OCI-LY7 (cell line): ENCODE data around the gene KCND3. TPM values are rescaled to one million over a fixed set of nuclear protein-coding genes. Genes with fewer than 3 reads are reported as not detected.

Experiments used
- BruUV-seq: library from RNA; stranded (reverse); fragments of 400-500 nt; replicated peaks from 2 replicates; lab custom pipeline; 2021; lab: Mats Ljungman, UMichigan
- CTCF ChIA-PET: fragments of 300-600 bp; sonication (Branson Sonifier 250); formaldehyde crosslinking; loops from one replicate; lab custom pipeline; 2022; ENCODE audit warnings: antibody characterized with exemption; ENCODE audit not compliant: unreplicated experiment; lab: Charles Lee
- POLR2A ChIA-PET: fragments of 300-600 bp; sonication (Branson Sonifier 250); formaldehyde crosslinking; loops from one replicate; lab custom pipeline; 2022; ENCODE audit warnings: antibody characterized with exemption; lab: Charles Lee
- DNase-seq: peaks from one replicate; pipeline ENCODE4 v3.0.0-alpha.2; 2015; ENCODE audit warnings: low spot score
- H2AFZ ChIP-seq: fragments of 200-600 bp; sonication (generic), shearing (Covaris generic); 2 replicates; pipeline ENCODE4 v1.6.1; 2014; ENCODE audit warnings: mild to moderate bottlenecking, antibody characterized with exemption, low read length, moderate library complexity
- H3K27ac ChIP-seq: fragments of 200-600 bp; sonication (generic); 2 replicates; pipeline ENCODE4 v1.5.1; 2014; ENCODE audit warnings: mixed run types, low read depth, mild to moderate bottlenecking, moderate library complexity, low read length, inconsistent platforms; ENCODE audit not compliant: poor library complexity, severe bottlenecking
- H3K36me3 ChIP-seq: fragments of 200-600 bp; sonication (generic); 2 replicates; pipeline ENCODE4 v1.6.1; 2014; ENCODE audit warnings: mild to moderate bottlenecking, antibody characterized with exemption, low read length, moderate library complexity, mixed read lengths; ENCODE audit not compliant: insufficient read depth
- H3K4me1 ChIP-seq: fragments of 200-600 bp; sonication (generic); 2 replicates; pipeline ENCODE4 v1.5.1; 2014; ENCODE audit warnings: mild to moderate bottlenecking, low read length; ENCODE audit not compliant: insufficient read depth, poor library complexity, severe bottlenecking
- H3K4me2 ChIP-seq: fragments of 200-600 bp; sonication (generic); 2 replicates; pipeline ENCODE4 v1.6.1; 2014; ENCODE audit warnings: mild to moderate bottlenecking, low read length
- H3K4me3 ChIP-seq: fragments of 200-600 bp; sonication (generic); 2 replicates; pipeline ENCODE4 v1.5.1; 2014; ENCODE audit warnings: mild to moderate bottlenecking, low read depth, low read length; ENCODE audit not compliant: poor library complexity, severe bottlenecking
- H3K79me2 ChIP-seq: fragments of 200-600 bp; sonication (generic); 2 replicates; pipeline ENCODE4 v1.6.1; 2016; ENCODE audit warnings: low read depth, mild to moderate bottlenecking, low read length, moderate library complexity, mixed read lengths; ENCODE audit not compliant: insufficient read depth
- H3K9me2 ChIP-seq: fragments of 200-600 bp; sonication (generic); 2 replicates; pipeline ENCODE4 v1.6.1; 2016; ENCODE audit warnings: mild to moderate bottlenecking, low read length, mixed read lengths; ENCODE audit not compliant: insufficient read depth
- H3K9me3 ChIP-seq: fragments of 200-600 bp; sonication (generic); 2 replicates; pipeline ENCODE4 v1.6.1; 2014; ENCODE audit warnings: mild to moderate bottlenecking, mixed run types, low read length, mixed read lengths
- H4K20me1 ChIP-seq: fragments of 200-600 bp; sonication (generic); 2 replicates; pipeline ENCODE4 v1.6.1; 2014; ENCODE audit warnings: mild to moderate bottlenecking, antibody characterized with exemption, low read length, moderate library complexity, mixed read lengths; ENCODE audit not compliant: insufficient read depth
- CTCF ChIP-seq: fragments of 200-600 bp; sonication (generic); conservative IDR thresholded peaks from 2 replicates; pipeline ENCODE4 v1.5.1; 2014; ENCODE audit warnings: mild to moderate bottlenecking, antibody characterized with exemption, low read length, moderate library complexity, mixed read lengths
- EZH2phosphoT487 ChIP-seq: fragments of 200-600 bp; sonication (generic); IDR thresholded peaks from 2 replicates; pipeline ENCODE4 v1.6.1; 2018; ENCODE audit warnings: low read depth, borderline replicate concordance, mild to moderate bottlenecking, mixed run types, antibody characterized with exemption, low read length, moderate library complexity, mixed read lengths
- intact Hi-C: fragments of 100-400 bp; cut with micrococcal nuclease; formaldehyde crosslinking; loops from one replicate; pipeline ENCODE4 v1.10.0; 2022; ENCODE audit not compliant: unreplicated experiment
- total RNA-seq, 2 experiments: library from RNA; depleted of rRNA in 1 of 2; stranded (reverse); fragments of >200 nt in 1 of 2; shearing (Covaris generic) in 1 of 2; gene quantifications; 2 replicates each; pipeline ENCODE4 v1.2.3, GENCODE V29; 2014 to 2022

The KCND3 gene
- total RNA-seq, 2 experiments from 2014 or later: not detected

GRCh38 chr1:111789142-111789541, 200.3 kb downstream of the KCND3 start:
- intact Hi-C loops: no loop called here
- CTCF ChIA-PET: no interaction called here

GRCh38 chr1:111786669-111787207, 202.7 kb downstream of the KCND3 start:
- Histone ChIP-seq H3K27ac (no peak overlapping the region), H3K9me2 (no peaks in the 10 kb centered on the region), H4K20me1 (no peaks in the 10 kb centered on the region), H3K79me2 (no peaks in the 10 kb centered on the region), H3K9me3 (no peaks in the 10 kb centered on the region), H3K4me3 (no peak overlapping the region), H3K4me2 (no peak overlapping the region), H3K4me1 (no peaks in the 10 kb centered on the region), H3K36me3 (no peaks in the 10 kb centered on the region), H2AFZ (no peak overlapping the region)
- no peak for DNase-seq
- TF ChIP-seq EZH2phosphoT487 (no peak), CTCF (no peak)
- ChIA-PET POLR2A (interaction anchor here (0.7 to 1.1 kb wide), 2 partner anchors 237 to 392 kb away, joined by 3 read pairs; no protein-coding TSS in a partner anchor), CTCF (no interaction called here)
- BruUV-seq: no TSS peak
- intact Hi-C loops: no loop called here

More at GRCh38 chr1:111789142-111789541, 200.3 kb downstream of the KCND3 start:
- POLR2A ChIA-PET: interaction anchor here (0.8 kb wide), 1 partner anchor 577 kb away, joined by 3 read pairs; no protein-coding TSS in a partner anchor
- Histone ChIP-seq H3K79me2 (no peaks in the 10 kb centered on the region), H3K4me2 (no peak overlapping the region), H3K36me3 (no peaks in the 10 kb centered on the region), H3K9me3 (no peaks in the 10 kb centered on the region), H4K20me1 (no peaks in the 10 kb centered on the region), H3K4me1 (no peaks in the 10 kb centered on the region), H3K27ac (no peak overlapping the region), H2AFZ (no peak overlapping the region), H3K9me2 (no peaks in the 10 kb centered on the region), H3K4me3 (no peak overlapping the region)
- TF ChIP-seq EZH2phosphoT487 (no peak), CTCF (no peak)
- DNase-seq: no peak
- no TSS peak for BruUV-seq

- H3K9me3 ChIP-seq: no peaks in the 10 kb centered on the region
- H3K27ac ChIP-seq: no peak overlapping the region
- H3K9me2 ChIP-seq: no peaks in the 10 kb centered on the region
- ChIA-PET POLR2A (interaction anchor here (0.6 to 0.7 kb wide), 2 partner anchors 63 to 219 kb away, joined by 3 read pairs; no protein-coding TSS in a partner anchor), CTCF (no interaction called here)
- no peaks in the 10 kb centered on the region for H4K20me1 ChIP-seq
- H3K36me3 ChIP-seq: no peaks in the 10 kb centered on the region
- no peak for TF ChIP-seq EZH2phosphoT487
- 0 out of 2 replicates have a peak, but pooled peaks have one; percentile 16 for TF ChIP-seq CTCF
- no TSS peak for BruUV-seq
- no peaks in the 10 kb centered on the region for H3K4me1 ChIP-seq
- no peak overlapping the region for H3K4me3 ChIP-seq
- no peak for DNase-seq
- H3K79me2 ChIP-seq: no peaks in the 10 kb centered on the region
- no peak overlapping the region for H3K4me2 ChIP-seq
- intact Hi-C loops: no loop called here
- H2AFZ ChIP-seq: no peak overlapping the region
Observed at GRCh38 chr1:111784273-111784901, 205.1 kb downstream of the KCND3 start.
